ENCODE results near the gene NRG3.

The NRG3 gene

DNA sequence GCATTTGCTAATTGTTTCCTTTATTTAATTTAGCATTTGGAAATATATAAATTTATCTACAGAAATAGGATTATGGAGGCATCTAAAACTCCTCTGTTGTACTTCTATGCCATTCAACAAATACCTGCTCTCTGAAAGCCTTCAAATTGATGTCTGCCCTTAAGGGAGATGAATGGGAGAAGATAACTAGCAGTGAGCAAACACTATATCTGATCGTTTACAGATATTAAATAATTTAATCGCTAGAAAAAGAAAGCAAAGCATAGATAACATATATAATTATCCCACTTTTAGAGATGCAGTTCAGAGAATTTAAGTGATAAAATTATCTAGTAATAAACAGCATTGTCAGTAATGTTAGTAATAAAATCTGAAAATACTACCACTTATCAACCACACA is 524.9 kb downstream of the NRG3 start:
- H3K9me2 ChIP-seq (ENCODE audit: low read depth, low read length), result no peaks in the 10 kb centered on the region
- TF ChIP-seq, protein P1, sequence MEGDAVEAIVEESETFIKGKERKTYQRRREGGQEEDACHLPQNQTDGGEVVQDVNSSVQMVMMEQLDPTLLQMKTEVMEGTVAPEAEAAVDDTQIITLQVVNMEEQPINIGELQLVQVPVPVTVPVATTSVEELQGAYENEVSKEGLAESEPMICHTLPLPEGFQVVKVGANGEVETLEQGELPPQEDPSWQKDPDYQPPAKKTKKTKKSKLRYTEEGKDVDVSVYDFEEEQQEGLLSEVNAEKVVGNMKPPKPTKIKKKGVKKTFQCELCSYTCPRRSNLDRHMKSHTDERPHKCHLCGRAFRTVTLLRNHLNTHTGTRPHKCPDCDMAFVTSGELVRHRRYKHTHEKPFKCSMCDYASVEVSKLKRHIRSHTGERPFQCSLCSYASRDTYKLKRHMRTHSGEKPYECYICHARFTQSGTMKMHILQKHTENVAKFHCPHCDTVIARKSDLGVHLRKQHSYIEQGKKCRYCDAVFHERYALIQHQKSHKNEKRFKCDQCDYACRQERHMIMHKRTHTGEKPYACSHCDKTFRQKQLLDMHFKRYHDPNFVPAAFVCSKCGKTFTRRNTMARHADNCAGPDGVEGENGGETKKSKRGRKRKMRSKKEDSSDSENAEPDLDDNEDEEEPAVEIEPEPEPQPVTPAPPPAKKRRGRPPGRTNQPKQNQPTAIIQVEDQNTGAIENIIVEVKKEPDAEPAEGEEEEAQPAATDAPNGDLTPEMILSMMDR (IDR thresholded peaks at IDR 0.05; ENCODE audit: low read length), result no peak
- TF ChIP-seq EZH2 (IDR thresholded peaks at IDR 0.05; ENCODE audit: borderline replicate concordance, low read length), result no peak
- H3K9ac ChIP-seq (ENCODE audit: low read length), result peak overlapping the region; percentile 64
- no peaks in the 10 kb centered on the region for H4K20me1 ChIP-seq (ENCODE audit: insufficient read depth, low read length)
- no peaks in the 10 kb centered on the region for H3K9me3 ChIP-seq (ENCODE audit: low read length)
- peaks cover 94% of the 10 kb centered on the region for H3K4me1 ChIP-seq (ENCODE audit: insufficient read depth, low read length, severe bottlenecking)
- no peaks in the 10 kb centered on the region for H3F3A ChIP-seq (ENCODE audit: insufficient read depth, low read length)
- no peaks in the 10 kb centered on the region for H3K27me3 ChIP-seq (ENCODE audit: insufficient read depth, low read length)
- H3K79me2 ChIP-seq (ENCODE audit: insufficient read depth, low read length), result no peaks in the 10 kb centered on the region
- peak overlapping the region; percentile 90 for H3K27ac ChIP-seq (ENCODE audit: low read depth, low read length, poor library complexity, severe bottlenecking)
- no peak overlapping the region for H2AFZ ChIP-seq (ENCODE audit: low read length)
- no peaks in the 10 kb centered on the region for H3K36me3 ChIP-seq (ENCODE audit: insufficient read depth, low read length)
- H3K4me3 ChIP-seq (ENCODE audit: low read depth, low read length, poor library complexity, severe bottlenecking), result no peak overlapping the region
- peak overlapping the region; percentile 47; the same call in 1 of the 2 replicates for H3K4me2 ChIP-seq (ENCODE audit: low read length)

DNA sequence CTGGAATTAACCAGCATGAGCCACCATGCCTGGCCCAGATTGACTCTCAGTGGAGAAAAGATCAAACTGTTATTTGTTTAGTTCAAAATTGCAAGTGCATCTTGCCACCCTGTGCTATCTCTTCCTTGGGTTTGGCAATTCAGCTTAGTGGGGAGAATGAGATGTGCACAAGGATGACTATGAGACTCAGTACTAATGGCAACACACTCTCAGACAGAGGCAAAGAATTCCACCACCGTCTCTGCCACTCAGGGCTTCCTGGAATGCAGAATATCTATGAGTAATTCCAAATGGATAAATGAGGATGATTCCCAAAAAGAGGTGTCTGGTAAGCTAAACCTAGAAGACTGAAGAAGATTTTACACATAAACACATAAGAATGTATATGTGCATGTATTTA is 525.8 kb downstream of the NRG3 start:
- H2AFZ ChIP-seq (ENCODE audit: low read length), result no peak overlapping the region
- H3K9me2 ChIP-seq (ENCODE audit: low read depth, low read length), result no peaks in the 10 kb centered on the region
- H3K36me3 ChIP-seq (ENCODE audit: insufficient read depth, low read length), result no peaks in the 10 kb centered on the region
- no peaks in the 10 kb centered on the region for H3K79me2 ChIP-seq (ENCODE audit: insufficient read depth, low read length)
- no peaks in the 10 kb centered on the region for H4K20me1 ChIP-seq (ENCODE audit: insufficient read depth, low read length)
- peaks cover 99% of the 10 kb centered on the region for H3K4me1 ChIP-seq (ENCODE audit: insufficient read depth, low read length, severe bottlenecking)
- H3K4me2 ChIP-seq (ENCODE audit: low read length), result no peak overlapping the region
- H3K4me3 ChIP-seq (ENCODE audit: low read depth, low read length, poor library complexity, severe bottlenecking), result no peak overlapping the region
- H3K9me3 ChIP-seq (ENCODE audit: low read length), result no peaks in the 10 kb centered on the region
- H3F3A ChIP-seq (ENCODE audit: insufficient read depth, low read length), result no peaks in the 10 kb centered on the region
- H3K27ac ChIP-seq (ENCODE audit: low read depth, low read length, poor library complexity, severe bottlenecking), result peak overlapping the region; percentile 90
- H3K9ac ChIP-seq (ENCODE audit: low read length), result no peak overlapping the region
- no peaks in the 10 kb centered on the region for H3K27me3 ChIP-seq (ENCODE audit: insufficient read depth, low read length)
- TF ChIP-seq, protein P1 (IDR thresholded peaks at IDR 0.05; ENCODE audit: low read length), result no peak
- no peak for TF ChIP-seq EZH2 (IDR thresholded peaks at IDR 0.05; ENCODE audit: borderline replicate concordance, low read length)

DNA sequence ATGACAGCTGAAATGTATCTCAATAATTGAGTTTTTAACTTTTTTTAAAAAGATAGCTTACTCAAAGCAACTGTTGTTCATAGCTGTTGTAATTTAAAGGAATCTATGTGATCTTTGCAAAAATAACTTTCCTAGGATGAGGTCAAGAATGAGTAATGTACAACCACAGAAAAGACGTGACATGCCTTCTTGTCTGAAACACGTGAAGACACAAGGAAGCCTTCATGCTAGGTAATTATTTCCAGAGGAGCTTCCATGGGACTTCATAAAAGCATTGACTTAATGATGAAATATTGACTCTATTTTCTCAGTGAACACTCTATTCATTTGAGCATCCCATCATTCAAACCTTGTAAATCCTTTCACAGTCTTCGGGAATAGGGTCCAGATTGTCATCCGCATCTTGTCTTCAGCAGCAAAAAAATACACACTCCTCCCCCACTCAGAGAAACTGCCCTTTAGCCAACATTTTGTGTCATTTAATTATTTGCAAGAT is 528.0 kb downstream of the NRG3 start:
- TF ChIP-seq EZH2 (IDR thresholded peaks at IDR 0.05; ENCODE audit: borderline replicate concordance, low read length), result no peak
- TF ChIP-seq, protein P1 (IDR thresholded peaks at IDR 0.05; ENCODE audit: low read length), result no peak
- no peaks in the 10 kb centered on the region for H3K27me3 ChIP-seq (ENCODE audit: insufficient read depth, low read length)
- H3K9me3 ChIP-seq (ENCODE audit: low read length), result no peaks in the 10 kb centered on the region
- H3K9me2 ChIP-seq (ENCODE audit: low read depth, low read length), result no peaks in the 10 kb centered on the region
- H3K4me2 ChIP-seq (ENCODE audit: low read length), result peak overlapping the region; percentile 31
- no peak overlapping the region for H2AFZ ChIP-seq (ENCODE audit: low read length)
- no peaks in the 10 kb centered on the region for H3K79me2 ChIP-seq (ENCODE audit: insufficient read depth, low read length)
- H3F3A ChIP-seq (ENCODE audit: insufficient read depth, low read length), result no peaks in the 10 kb centered on the region
- no peaks in the 10 kb centered on the region for H4K20me1 ChIP-seq (ENCODE audit: insufficient read depth, low read length)
- no peak overlapping the region for H3K4me3 ChIP-seq (ENCODE audit: low read depth, low read length, poor library complexity, severe bottlenecking)
- H3K27ac ChIP-seq (ENCODE audit: low read depth, low read length, poor library complexity, severe bottlenecking), result peak overlapping the region; percentile 100
- peaks cover 99% of the 10 kb centered on the region for H3K4me1 ChIP-seq (ENCODE audit: insufficient read depth, low read length, severe bottlenecking)
- peak overlapping the region; percentile 55 for H3K9ac ChIP-seq (ENCODE audit: low read length)
- H3K36me3 ChIP-seq (ENCODE audit: insufficient read depth, low read length), result no peaks in the 10 kb centered on the region
